ENCODE data around the gene RPRD2. TPM values are rescaled to one million over a fixed set of nuclear protein-coding genes. Genes with fewer than 3 reads are reported as not detected.

Gene RPRD2
- polyA plus RNA-seq, 1 donor (not counting 4 experiments of a cell fraction or from before 2014, with no cell fraction given): 9.1 TPM

GRCh38 chr1:150405660-150406059 is 41.7 kb downstream of the RPRD2 start:
- H3K27ac ChIP-seq (ENCODE audit: control insufficient read depth, insufficient read depth, low read length): no peak overlapping the region
- H3K9ac ChIP-seq (ENCODE audit: control insufficient read depth, extremely low read depth, insufficient read depth, low read length): no peak overlapping the region
- H3K36me3 ChIP-seq (ENCODE audit: control insufficient read depth in 2 of 2, extremely low read depth in 1 of 2, insufficient read depth in 2 of 2, low read length in 2 of 2): no peaks in the 10 kb centered on the region

DNA sequence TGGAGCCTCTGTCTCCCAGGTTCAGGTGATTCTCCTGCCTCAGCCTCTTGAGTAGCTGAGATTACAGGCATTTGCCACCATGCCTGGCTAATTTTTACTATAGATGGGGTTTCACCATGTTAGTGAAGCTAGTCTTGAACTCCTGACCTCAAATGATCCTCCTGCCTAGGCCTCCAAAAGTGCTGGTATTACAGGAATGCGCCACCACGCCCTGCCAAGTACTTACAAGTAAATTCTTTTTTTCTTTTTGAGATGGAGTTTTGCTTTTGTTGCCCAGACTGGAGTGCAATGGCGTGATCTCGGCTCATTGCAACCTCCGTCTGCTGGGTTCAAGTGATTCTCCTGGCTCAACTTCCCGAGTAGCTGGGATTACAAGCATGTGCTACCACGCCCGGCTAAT is 42.5 kb downstream of the RPRD2 start:
- Histone ChIP-seq H3K27me3 (ENCODE audit: control insufficient read depth, extremely low read depth, insufficient read depth, low read length) (no peaks in the 10 kb centered on the region), H4K20me1 (ENCODE audit: control insufficient read depth, extremely low read depth, insufficient read depth, low read length) (no peaks in the 10 kb centered on the region), H3K9me1 (ENCODE audit: control insufficient read depth, extremely low read depth, insufficient read depth, low read length) (no peaks in the 10 kb centered on the region), H3K79me2 (ENCODE audit: control insufficient read depth, insufficient read depth, low read length) (peaks cover 46% of the 10 kb centered on the region), H3K4me1 (ENCODE audit: control insufficient read depth, extremely low read depth, insufficient read depth, low read length) (no peaks in the 10 kb centered on the region), H2AFZ (ENCODE audit: control insufficient read depth, low read length) (no peak overlapping the region), H3K27ac (ENCODE audit: control insufficient read depth, insufficient read depth, low read length) (no peak overlapping the region), H3K4me3 (ENCODE audit: control insufficient read depth in 2 of 3, extremely low read depth in 1 of 3, insufficient read depth in 2 of 3, low read depth in 1 of 3, low read length in 3 of 3) (no peak overlapping the region), H3K9me3 (ENCODE audit: control insufficient read depth, low read depth, low read length) (no peaks in the 10 kb centered on the region), H3K9ac (ENCODE audit: control insufficient read depth, extremely low read depth, insufficient read depth, low read length) (no peak overlapping the region), H3K36me3 (ENCODE audit: control insufficient read depth in 2 of 2, extremely low read depth in 1 of 2, insufficient read depth in 2 of 2, low read length in 2 of 2) (no peaks in the 10 kb centered on the region), H3K4me2 (ENCODE audit: control insufficient read depth, extremely low read depth, insufficient read depth, low read depth, low read length) (no peak overlapping the region)
- dilution Hi-C loops (cut with MboI; ENCODE audit: extremely low pct_ligation_motif_present, low sequenced_read_pairs): no loop called here
- FAIRE-seq (no peak), DNase-seq (ENCODE audit: low read depth, low spot score) (no peak)
- TF ChIP-seq CTCF (optimal IDR thresholded peaks at IDR 0.05 in 1 of 3, IDR thresholded peaks at IDR 0.05 in 1 of 3, conservative IDR thresholded peaks at IDR 0.05 in 1 of 3; ENCODE audit: extremely low read depth in 1 of 3, insufficient read depth in 2 of 3, low read length in 3 of 3) (no peak), EZH2 (IDR thresholded peaks at IDR 0.05; ENCODE audit: low read length) (no peak)

More at GRCh38 chr1:150405660-150406059, 41.7 kb downstream of the RPRD2 start:
- no peaks in the 10 kb centered on the region for H3K9me1 ChIP-seq (ENCODE audit: control insufficient read depth, extremely low read depth, insufficient read depth, low read length)
- dilution Hi-C loops (cut with MboI; ENCODE audit: extremely low pct_ligation_motif_present, low sequenced_read_pairs): no loop called here
- FAIRE-seq: no peak
- no peaks in the 10 kb centered on the region for H3K27me3 ChIP-seq (ENCODE audit: control insufficient read depth, extremely low read depth, insufficient read depth, low read length)
- TF ChIP-seq EZH2 (IDR thresholded peaks at IDR 0.05; ENCODE audit: low read length) (no peak), CTCF (optimal IDR thresholded peaks at IDR 0.05 in 1 of 3, IDR thresholded peaks at IDR 0.05 in 1 of 3, conservative IDR thresholded peaks at IDR 0.05 in 1 of 3; ENCODE audit: extremely low read depth in 1 of 3, insufficient read depth in 2 of 3, low read length in 3 of 3) (no peak)
- H4K20me1 ChIP-seq (ENCODE audit: control insufficient read depth, extremely low read depth, insufficient read depth, low read length): no peaks in the 10 kb centered on the region
- H3K79me2 ChIP-seq (ENCODE audit: control insufficient read depth, insufficient read depth, low read length): peaks cover 51% of the 10 kb centered on the region
- DNase-seq (ENCODE audit: low read depth, low spot score): no peak
- H3K9me3 ChIP-seq (ENCODE audit: control insufficient read depth, low read depth, low read length): no peaks in the 10 kb centered on the region
- no peak overlapping the region for H2AFZ ChIP-seq (ENCODE audit: control insufficient read depth, low read length)
- no peak overlapping the region for H3K4me3 ChIP-seq (ENCODE audit: control insufficient read depth in 2 of 3, extremely low read depth in 1 of 3, insufficient read depth in 2 of 3, low read depth in 1 of 3, low read length in 3 of 3)
- no peaks in the 10 kb centered on the region for H3K4me1 ChIP-seq (ENCODE audit: control insufficient read depth, extremely low read depth, insufficient read depth, low read length)
- H3K4me2 ChIP-seq (ENCODE audit: control insufficient read depth, extremely low read depth, insufficient read depth, low read depth, low read length): no peak overlapping the region

Measured in keratinocyte (primary cell).